ENCODE data around the gene ATAD3A. TPM values are rescaled to one million over a fixed set of nuclear protein-coding genes. Genes with fewer than 3 reads are reported as not detected.

Gene ATAD3A
- total RNA-seq, 1 donor from 2014 or later: 52.6 TPM

GRCh38 chr1:1582585-1583346 lies 70.8 kb downstream of the ATAD3A start:
- DNase-seq (ENCODE audit: low read depth): no peak
- H3K4me3 ChIP-seq (ENCODE audit: low read depth, low read length): no peak overlapping the region
- no peak for TF ChIP-seq CTCF (conservative IDR thresholded peaks at IDR 0.05; ENCODE audit: low read depth, low read length)

- no peak for DNase-seq (ENCODE audit: low read depth)
- H3K4me3 ChIP-seq (ENCODE audit: low read depth, low read length): no peak overlapping the region
- TF ChIP-seq CTCF (conservative IDR thresholded peaks at IDR 0.05; ENCODE audit: low read depth, low read length): no peak
Measured at GRCh38 chr1:1583347-1584010, 71.5 kb downstream of the ATAD3A start.

Other genes starting within 250 kb of the ATAD3A start
- 49.3 and 84.1 TPM in 2 replicates for gene UBE2J2, start 238.3 kb upstream of the ATAD3A start, total RNA-seq
- 0.14 and 1.5 TPM in 2 replicates for gene SCNN1D, start 231.7 kb upstream of the ATAD3A start, total RNA-seq
- 21.8 and 29.1 TPM in 2 replicates for gene ACAP3, start 204.2 kb upstream of the ATAD3A start, total RNA-seq
- 46.5 and 92.7 TPM in 2 replicates for gene PUSL1, start 203.6 kb upstream of the ATAD3A start, total RNA-seq
- gene INTS11, start 187.5 kb upstream of the ATAD3A start, total RNA-seq: 58.7 and 118 TPM in 2 replicates
- 40.1 and 42.4 TPM in 2 replicates for gene CPTP, start 187.4 kb upstream of the ATAD3A start, total RNA-seq
- gene TAS1R3, start 180.9 kb upstream of the ATAD3A start, total RNA-seq: not detected in 2 replicates
- 78.6 and 113 TPM in 2 replicates for gene DVL1, start 162.7 kb upstream of the ATAD3A start, total RNA-seq
- 43.2 and 137 TPM in 2 replicates for gene MXRA8, start 153.6 kb upstream of the ATAD3A start, total RNA-seq
- 258 and 347 TPM in 2 replicates for gene AURKAIP1, start 137.0 kb upstream of the ATAD3A start, total RNA-seq
- gene CCNL2, start 112.8 kb upstream of the ATAD3A start, total RNA-seq: 47.3 and 96.3 TPM in 2 replicates
- gene MRPL20, start 104.9 kb upstream of the ATAD3A start, total RNA-seq: 150 and 246 TPM in 2 replicates
- 2.7 and 4.0 TPM in 2 replicates for gene ANKRD65, start 90.9 kb upstream of the ATAD3A start, total RNA-seq
- gene VWA1, start 76.5 kb upstream of the ATAD3A start, total RNA-seq: 41.6 and 56.3 TPM in 2 replicates
- gene ATAD3C, start 62.5 kb upstream of the ATAD3A start, total RNA-seq: under 0.01 and 0.36 TPM in 2 replicates
- 42.8 and 91.2 TPM in 2 replicates for gene ATAD3B, start 40.4 kb upstream of the ATAD3A start, total RNA-seq
- gene TMEM240, start 28.5 kb downstream of the ATAD3A start, total RNA-seq: 1.6 and 1.7 TPM in 2 replicates
- gene SSU72, start 62.7 kb downstream of the ATAD3A start, total RNA-seq: 136 and 147 TPM in 2 replicates
- 2.6 and 6.1 TPM in 2 replicates for gene FNDC10, start 88.0 kb downstream of the ATAD3A start, total RNA-seq
- 18.5 and 29.4 TPM in 2 replicates for gene MIB2, start 103.3 kb downstream of the ATAD3A start, total RNA-seq
- 3.5 and 15.0 TPM in 2 replicates for gene MMP23B, start 120.0 kb downstream of the ATAD3A start, total RNA-seq
- 16.3 and 22.9 TPM in 2 replicates for gene CDK11B, start 146.8 kb downstream of the ATAD3A start, total RNA-seq
- gene SLC35E2B, start 180.6 kb downstream of the ATAD3A start, total RNA-seq: 22.4 and 22.8 TPM in 2 replicates
- gene CDK11A, start 212.2 kb downstream of the ATAD3A start, total RNA-seq: 10.3 and 11.6 TPM in 2 replicates